ENCODE measurements around the gene IMMP2L.
"Not testable (repeated sequence)": the region's sequence is repeated elsewhere in the genome, so short reads cannot be mapped to it uniquely, and the experiment has no call there.

DNA sequence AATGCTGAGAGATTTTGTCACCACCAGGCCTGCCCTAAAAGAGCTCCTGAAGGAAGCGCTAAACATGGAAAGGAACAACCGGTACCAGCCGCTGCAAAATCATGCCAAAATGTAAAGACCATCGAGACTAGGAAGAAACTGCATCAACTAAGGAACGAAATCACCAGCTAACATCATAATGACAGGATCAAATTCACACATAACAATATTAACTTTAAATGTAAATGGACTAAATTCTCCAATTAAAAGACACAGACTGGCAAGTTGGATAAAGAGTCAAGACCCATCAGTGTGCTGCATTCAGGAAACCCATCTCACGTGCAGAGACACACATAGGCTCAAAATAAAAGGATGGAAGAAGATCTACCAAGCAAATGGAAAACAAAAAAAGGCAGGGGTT, 114.8 kb downstream of the IMMP2L start:
- TF ChIP-seq, protein P1, sequence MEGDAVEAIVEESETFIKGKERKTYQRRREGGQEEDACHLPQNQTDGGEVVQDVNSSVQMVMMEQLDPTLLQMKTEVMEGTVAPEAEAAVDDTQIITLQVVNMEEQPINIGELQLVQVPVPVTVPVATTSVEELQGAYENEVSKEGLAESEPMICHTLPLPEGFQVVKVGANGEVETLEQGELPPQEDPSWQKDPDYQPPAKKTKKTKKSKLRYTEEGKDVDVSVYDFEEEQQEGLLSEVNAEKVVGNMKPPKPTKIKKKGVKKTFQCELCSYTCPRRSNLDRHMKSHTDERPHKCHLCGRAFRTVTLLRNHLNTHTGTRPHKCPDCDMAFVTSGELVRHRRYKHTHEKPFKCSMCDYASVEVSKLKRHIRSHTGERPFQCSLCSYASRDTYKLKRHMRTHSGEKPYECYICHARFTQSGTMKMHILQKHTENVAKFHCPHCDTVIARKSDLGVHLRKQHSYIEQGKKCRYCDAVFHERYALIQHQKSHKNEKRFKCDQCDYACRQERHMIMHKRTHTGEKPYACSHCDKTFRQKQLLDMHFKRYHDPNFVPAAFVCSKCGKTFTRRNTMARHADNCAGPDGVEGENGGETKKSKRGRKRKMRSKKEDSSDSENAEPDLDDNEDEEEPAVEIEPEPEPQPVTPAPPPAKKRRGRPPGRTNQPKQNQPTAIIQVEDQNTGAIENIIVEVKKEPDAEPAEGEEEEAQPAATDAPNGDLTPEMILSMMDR (conservative IDR thresholded peaks at IDR 0.05) = not testable (repeated sequence)
- not testable (repeated sequence) for TF ChIP-seq ZFX (IDR thresholded peaks at IDR 0.05)

Measured in C4-2B (cell line).